Measurements from ENCODE around the gene NPB.

- TF ChIP-seq, protein P1, sequence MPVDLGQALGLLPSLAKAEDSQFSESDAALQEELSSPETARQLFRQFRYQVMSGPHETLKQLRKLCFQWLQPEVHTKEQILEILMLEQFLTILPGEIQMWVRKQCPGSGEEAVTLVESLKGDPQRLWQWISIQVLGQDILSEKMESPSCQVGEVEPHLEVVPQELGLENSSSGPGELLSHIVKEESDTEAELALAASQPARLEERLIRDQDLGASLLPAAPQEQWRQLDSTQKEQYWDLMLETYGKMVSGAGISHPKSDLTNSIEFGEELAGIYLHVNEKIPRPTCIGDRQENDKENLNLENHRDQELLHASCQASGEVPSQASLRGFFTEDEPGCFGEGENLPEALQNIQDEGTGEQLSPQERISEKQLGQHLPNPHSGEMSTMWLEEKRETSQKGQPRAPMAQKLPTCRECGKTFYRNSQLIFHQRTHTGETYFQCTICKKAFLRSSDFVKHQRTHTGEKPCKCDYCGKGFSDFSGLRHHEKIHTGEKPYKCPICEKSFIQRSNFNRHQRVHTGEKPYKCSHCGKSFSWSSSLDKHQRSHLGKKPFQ (tag by site-specific recombination; IDR thresholded peaks at IDR 0.05), result no peak
- TF ChIP-seq, protein P2, sequence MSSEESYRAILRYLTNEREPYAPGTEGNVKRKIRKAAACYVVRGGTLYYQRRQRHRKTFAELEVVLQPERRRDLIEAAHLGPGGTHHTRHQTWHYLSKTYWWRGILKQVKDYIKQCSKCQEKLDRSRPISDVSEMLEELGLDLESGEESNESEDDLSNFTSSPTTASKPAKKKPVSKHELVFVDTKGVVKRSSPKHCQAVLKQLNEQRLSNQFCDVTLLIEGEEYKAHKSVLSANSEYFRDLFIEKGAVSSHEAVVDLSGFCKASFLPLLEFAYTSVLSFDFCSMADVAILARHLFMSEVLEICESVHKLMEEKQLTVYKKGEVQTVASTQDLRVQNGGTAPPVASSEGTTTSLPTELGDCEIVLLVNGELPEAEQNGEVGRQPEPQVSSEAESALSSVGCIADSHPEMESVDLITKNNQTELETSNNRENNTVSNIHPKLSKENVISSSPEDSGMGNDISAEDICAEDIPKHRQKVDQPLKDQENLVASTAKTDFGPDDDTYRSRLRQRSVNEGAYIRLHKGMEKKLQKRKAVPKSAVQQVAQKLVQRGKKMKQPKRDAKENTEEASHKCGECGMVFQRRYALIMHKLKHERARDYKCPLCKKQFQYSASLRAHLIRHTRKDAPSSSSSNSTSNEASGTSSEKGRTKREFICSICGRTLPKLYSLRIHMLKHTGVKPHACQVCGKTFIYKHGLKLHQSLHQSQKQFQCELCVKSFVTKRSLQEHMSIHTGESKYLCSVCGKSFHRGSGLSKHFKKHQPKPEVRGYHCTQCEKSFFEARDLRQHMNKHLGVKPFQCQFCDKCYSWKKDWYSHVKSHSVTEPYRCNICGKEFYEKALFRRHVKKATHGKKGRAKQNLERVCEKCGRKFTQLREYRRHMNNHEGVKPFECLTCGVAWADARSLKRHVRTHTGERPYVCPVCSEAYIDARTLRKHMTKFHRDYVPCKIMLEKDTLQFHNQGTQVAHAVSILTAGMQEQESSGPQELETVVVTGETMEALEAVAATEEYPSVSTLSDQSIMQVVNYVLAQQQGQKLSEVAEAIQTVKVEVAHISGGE (tag by site-specific recombination; conservative IDR thresholded peaks at IDR 0.05; ENCODE audit: low read depth), result no peak
Observed at GRCh38 chr17:81951785-81952684, 50.0 kb downstream of the NPB start.
